ENCODE data around the gene SOX18.

DNA sequence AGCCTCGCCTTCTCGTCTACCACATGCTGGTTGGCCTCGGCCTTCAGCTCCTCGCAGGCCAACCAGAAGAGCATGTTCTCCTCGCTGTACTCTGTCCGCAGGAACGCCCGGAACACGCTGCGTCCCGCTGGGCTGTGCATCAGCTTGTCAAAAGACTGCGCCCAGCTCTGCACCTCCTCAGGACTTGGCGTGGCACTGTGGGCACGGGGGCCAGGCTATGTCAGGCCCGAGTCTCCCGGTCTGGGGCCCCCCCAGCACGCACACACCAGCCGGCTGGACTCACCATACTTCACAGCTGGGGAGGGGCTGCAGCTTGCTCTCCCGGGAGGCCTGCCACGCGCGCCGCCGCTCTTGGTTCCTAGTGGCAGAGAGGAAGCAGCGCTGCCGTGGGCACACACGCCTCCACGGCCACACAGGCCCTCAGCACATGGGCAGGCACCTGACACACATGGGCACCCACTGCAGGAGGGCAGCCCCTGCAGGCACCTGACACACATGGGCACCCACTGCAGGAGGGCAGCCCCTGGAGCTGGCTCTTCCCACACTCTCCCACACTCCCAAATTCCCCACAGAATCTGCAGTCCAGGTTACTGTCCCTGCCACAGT lies 24.8 kb upstream of the SOX18 start:
- TF ChIP-seq ZNF747 (CRISPR knock-in tag; IDR thresholded peaks at IDR 0.05; ENCODE audit: borderline replicate concordance) (no peak), EZH2 (conservative IDR thresholded peaks at IDR 0.05; ENCODE audit: low read depth, low read length) (no peak), MAZ (IDR thresholded peaks at IDR 0.05; ENCODE audit: borderline replicate concordance, low read depth, low read length) (no peak), MAZ (CRISPR knock-in tag; IDR thresholded peaks at IDR 0.05; ENCODE audit: low read depth) (no peak), ZBTB7A (CRISPR knock-in tag; IDR thresholded peaks at IDR 0.05) (no peak), ZNF83 (CRISPR knock-in tag; IDR thresholded peaks at IDR 0.05; ENCODE audit: borderline replicate concordance) (no peak), SMARCC2 (IDR thresholded peaks at IDR 0.05) (no peak)

Data from HepG2 (cell line).